Uterus (tissue), 2 donors: ENCODE results near the gene CTCF.

Source experiments
- POLR2A ChIP-seq, 2 donors: fragments of 450-650 bp; IDR thresholded peaks; one replicate each; pipeline ENCODE4 v1.6.1; 2016; ENCODE audit warnings: antibody characterized with exemption in 2 of 2, mild to moderate bottlenecking in 1 of 2, moderate library complexity in 1 of 2
- TF ChIP-seq, protein P1 (sequence below), 4 experiments: fragments of 200-600 bp in 2 of 4; fragments of 450-650 bp in 2 of 4; sonication (generic) in 2 of 4; IDR thresholded peaks; one replicate each; pipeline ENCODE4 v1.5.1; 2016 to 2019; ENCODE audit warnings: antibody characterized with exemption in 4 of 4, mild to moderate bottlenecking in 2 of 4, moderate library complexity in 1 of 4

DNA sequence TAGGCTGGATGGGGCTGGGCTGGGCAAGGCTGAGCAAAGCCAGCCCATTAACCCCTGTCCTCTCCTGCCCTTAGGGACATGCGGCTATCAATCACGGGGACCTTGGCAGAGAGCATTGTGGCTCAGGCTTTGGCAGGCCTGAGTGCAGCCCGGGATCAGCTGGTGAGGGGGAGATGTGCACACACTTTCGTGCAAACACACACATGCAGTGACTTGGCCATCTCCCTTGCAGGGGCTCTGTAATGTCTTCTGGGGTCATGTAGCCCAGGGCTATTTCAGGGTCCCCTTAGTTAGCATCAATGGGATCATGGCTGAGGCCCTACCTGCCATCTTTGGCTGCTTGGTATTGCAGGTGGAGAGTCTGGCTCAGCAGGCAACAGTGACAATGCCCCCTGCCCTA lies 89.5 kb downstream of the CTCF start:
- TF ChIP-seq, protein P1, sequence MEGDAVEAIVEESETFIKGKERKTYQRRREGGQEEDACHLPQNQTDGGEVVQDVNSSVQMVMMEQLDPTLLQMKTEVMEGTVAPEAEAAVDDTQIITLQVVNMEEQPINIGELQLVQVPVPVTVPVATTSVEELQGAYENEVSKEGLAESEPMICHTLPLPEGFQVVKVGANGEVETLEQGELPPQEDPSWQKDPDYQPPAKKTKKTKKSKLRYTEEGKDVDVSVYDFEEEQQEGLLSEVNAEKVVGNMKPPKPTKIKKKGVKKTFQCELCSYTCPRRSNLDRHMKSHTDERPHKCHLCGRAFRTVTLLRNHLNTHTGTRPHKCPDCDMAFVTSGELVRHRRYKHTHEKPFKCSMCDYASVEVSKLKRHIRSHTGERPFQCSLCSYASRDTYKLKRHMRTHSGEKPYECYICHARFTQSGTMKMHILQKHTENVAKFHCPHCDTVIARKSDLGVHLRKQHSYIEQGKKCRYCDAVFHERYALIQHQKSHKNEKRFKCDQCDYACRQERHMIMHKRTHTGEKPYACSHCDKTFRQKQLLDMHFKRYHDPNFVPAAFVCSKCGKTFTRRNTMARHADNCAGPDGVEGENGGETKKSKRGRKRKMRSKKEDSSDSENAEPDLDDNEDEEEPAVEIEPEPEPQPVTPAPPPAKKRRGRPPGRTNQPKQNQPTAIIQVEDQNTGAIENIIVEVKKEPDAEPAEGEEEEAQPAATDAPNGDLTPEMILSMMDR (IDR thresholded peaks at IDR 0.05) = no peak
- TF ChIP-seq POLR2A (IDR thresholded peaks at IDR 0.05) = no peak
